Measurements from ENCODE around the gene SPRR5.

GRCh38 chr1:152953761-152954160 is 6.8 kb downstream of the SPRR5 start:
- TF ChIP-seq POLR2AphosphoS5 (IDR thresholded peaks at IDR 0.05; ENCODE audit: low read depth, low read length) (no peak), POLR2A (IDR thresholded peaks at IDR 0.05; ENCODE audit: low read depth, low read length) (no peak), SPI1 (IDR thresholded peaks at IDR 0.05; ENCODE audit: low read depth, low read length) (no peak), PAX5 (IDR thresholded peaks at IDR 0.05; ENCODE audit: insufficient read depth, low read length, severe bottlenecking) (no peak)
